ENCODE results near the gene FUT8. TPM values are rescaled to one million over a fixed set of nuclear protein-coding genes. Genes with fewer than 3 reads are reported as not detected.

Gene FUT8
- total and polyA plus RNA-seq, 2 of the 8 experiments (the other 6 are each of a cell fraction or from before 2014, with no cell fraction given), result 10.5 to 25.1 TPM

GRCh38 chr14:65575389-65575788, 162.9 kb downstream of the FUT8 start (continued):
- TF ChIP-seq, protein P1, sequence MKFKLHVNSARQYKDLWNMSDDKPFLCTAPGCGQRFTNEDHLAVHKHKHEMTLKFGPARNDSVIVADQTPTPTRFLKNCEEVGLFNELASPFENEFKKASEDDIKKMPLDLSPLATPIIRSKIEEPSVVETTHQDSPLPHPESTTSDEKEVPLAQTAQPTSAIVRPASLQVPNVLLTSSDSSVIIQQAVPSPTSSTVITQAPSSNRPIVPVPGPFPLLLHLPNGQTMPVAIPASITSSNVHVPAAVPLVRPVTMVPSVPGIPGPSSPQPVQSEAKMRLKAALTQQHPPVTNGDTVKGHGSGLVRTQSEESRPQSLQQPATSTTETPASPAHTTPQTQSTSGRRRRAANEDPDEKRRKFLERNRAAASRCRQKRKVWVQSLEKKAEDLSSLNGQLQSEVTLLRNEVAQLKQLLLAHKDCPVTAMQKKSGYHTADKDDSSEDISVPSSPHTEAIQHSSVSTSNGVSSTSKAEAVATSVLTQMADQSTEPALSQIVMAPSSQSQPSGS (IDR thresholded peaks at IDR 0.05; ENCODE audit: low read length), result no peak
- TF ChIP-seq NRF1 (IDR thresholded peaks at IDR 0.05; ENCODE audit: low read depth, low read length) (no peak), JUN (IDR thresholded peaks at IDR 0.05; ENCODE audit: low read depth, low read length) (no peak), RBBP5 (IDR thresholded peaks at IDR 0.05; ENCODE audit: borderline replicate concordance, low read depth, low read length) (no peak), HDAC6 (IDR thresholded peaks at IDR 0.05; ENCODE audit: low read depth, low read length) (no peak)

Measured in H1 (cell line).